ENCODE results near the gene SPECC1.
"Not testable (repeated sequence)": the region's sequence is repeated elsewhere in the genome, so short reads cannot be mapped to it uniquely, and the experiment has no call there.

The SPECC1 gene

DNA sequence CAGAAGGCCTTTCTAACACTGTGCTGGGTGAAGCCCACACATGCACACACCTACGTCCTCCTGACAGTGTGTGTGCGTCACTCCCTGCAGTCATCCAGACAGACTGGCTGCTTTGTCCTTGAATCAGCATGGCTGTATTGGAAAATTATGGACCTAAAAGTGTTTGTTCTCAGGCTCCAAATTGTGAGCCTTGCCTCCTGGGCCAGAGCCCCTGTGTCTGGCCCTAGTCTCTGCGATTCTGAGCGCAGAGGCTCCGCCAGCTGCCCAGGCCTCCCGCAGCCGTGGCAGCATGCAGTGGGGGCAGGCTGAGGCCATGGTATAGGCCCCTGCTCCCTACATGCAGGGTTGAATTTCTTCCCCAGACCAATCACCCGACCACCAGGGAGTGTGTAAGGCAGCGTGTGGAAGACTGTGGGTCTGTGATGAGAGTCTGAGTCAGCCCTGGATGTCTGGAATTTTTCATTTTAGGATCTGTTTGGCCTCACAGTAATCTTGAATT is 291.3 kb downstream of the SPECC1 start:
- peak in 13 of 56 donors; percentile 10 to 62 (median 40) for DNase-seq

- DNase-seq: peak in 6 of 56 donors; percentile 11 to 24 (median 20)
Observed at GRCh38 chr17:20302246-20302917, 293.2 kb downstream of the SPECC1 start.

- no peak for DNase-seq
Observed at GRCh38 chr17:20304961-20305360, 295.8 kb downstream of the SPECC1 start.

- DNase-seq: no peak
Observed at GRCh38 chr17:20306924-20307323, 297.8 kb downstream of the SPECC1 start.

DNA sequence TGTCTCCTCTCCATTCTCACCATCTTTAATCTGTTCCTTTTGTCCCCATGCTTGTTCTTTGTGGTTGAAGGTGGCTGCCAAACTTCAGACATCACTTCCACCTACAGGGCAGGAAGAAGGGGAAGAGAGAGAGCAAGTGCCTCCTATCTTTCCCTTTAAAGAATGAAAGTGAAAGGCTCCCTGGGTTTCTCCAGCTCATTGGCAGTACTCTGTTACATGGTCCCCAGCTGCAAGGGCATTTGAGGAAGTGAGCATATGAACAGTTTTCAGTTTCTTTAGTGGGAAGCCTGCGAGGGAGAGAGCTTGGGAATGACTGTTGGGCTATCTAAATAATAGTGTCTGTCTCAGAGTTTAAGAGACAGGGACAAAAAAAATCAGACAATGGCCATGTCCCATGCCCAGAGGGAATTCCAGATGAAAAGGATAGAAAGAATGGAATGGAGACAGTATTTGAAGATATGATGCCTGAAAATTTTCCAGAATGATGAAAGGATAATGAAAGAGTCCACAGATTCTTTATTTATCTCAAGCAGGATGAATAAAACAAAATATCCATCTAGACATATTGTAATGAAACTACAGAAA is 298.3 kb downstream of the SPECC1 start:
- DNase-seq: no peak

- no peak for DNase-seq
Observed at GRCh38 chr17:20310481-20310880, 301.3 kb downstream of the SPECC1 start.

- DNase-seq: peak in 15 of 56 donors; percentile 6 to 63 (median 37)
Observed at GRCh38 chr17:20313306-20313705, 304.1 kb downstream of the SPECC1 start.

GRCh38 chr17:20313891-20314290 is 304.7 kb downstream of the SPECC1 start:
- no peak for DNase-seq

DNA sequence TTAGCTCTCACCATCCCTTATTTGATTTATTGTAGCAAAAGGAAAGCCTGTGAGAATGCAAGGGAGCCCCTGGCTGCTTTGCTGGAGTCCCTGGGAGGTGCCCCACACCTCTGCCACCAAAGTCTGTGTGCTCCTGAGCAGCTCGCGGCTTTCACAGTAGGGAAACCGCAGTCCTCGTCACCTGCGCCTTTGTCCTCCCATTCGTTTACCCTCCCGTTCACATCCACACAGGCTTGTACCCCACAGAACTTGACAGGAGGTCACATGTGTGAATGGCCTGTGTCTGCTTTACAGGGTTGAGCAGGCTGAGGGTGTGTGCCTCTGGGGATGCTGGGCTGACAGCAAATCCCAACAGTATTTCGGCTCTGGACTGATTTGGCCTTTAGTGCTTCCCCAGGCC is 305.7 kb downstream of the SPECC1 start:
- no peak for DNase-seq

- DNase-seq: peak in 2 of 56 donors; percentile 16 to 31
Observed at GRCh38 chr17:20315311-20315710, 306.2 kb downstream of the SPECC1 start.

DNA sequence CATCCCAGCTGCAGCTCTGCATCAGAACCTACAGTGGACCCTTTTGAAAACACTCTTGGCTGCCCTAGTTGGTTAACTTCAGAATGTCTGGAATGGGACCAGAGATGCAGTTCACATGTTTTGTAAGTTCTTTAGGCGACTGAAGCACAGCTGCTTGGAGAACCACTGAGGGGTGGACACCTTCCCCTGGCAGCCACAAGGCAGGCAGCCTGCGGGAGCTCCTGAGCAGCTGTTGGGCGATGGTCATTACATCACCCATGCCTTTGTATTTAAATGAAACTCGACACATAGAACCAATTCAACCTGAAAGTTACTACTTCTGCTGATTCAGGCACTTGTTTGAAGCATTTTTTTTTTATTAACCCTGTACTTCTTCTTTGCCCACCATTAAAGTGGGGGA is 306.7 kb downstream of the SPECC1 start:
- DNase-seq: no peak

GRCh38 chr17:20320535-20321229 is 311.5 kb downstream of the SPECC1 start:
- peak in 43 of 56 donors; percentile 31 to 83 (median 60) for DNase-seq

DNA sequence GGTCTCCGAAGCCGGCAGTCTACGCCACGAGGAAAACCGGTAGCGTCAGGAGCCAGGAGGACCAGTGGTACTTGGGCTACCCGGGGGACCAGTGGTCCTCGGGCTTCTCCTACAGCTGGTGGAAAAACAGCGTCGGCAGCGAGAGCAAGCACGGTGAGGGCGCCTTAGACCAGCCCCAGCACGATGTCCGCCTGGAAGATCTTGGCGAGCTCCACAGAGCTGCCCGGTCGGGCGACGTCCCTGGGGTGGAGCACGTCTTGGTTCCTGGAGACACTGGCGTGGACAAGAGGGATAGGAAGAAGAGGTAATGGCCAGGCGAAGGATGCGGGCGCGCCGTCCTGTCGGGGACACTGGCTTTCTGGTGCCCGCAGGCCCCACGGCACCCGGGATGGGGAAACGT is 312.2 kb downstream of the SPECC1 start:
- not testable (repeated sequence) for DNase-seq

DNA sequence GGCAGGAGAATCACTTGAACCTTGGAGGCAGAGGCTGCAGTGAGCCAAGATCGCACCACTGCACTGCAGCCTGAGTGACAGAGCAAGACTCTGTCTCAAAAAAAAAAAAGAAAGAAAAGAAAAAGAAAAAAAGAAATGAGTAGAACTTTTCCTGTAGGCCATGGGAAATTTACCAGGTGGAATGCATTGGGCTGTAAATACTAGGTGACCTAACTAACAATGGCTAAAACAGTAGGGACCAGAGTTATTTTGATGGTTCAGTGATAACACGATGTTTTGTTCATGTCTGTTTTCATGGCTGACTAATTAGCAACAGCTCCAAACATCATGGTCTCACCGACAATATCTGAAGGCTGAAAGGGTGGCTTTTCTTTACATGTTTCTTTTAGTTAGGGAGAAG is 318.6 kb downstream of the SPECC1 start:
- DNase-seq: not testable (repeated sequence)

GRCh38 chr17:20351405-20351804 is 342.2 kb downstream of the SPECC1 start:
- DNase-seq: not testable (repeated sequence)

DNA sequence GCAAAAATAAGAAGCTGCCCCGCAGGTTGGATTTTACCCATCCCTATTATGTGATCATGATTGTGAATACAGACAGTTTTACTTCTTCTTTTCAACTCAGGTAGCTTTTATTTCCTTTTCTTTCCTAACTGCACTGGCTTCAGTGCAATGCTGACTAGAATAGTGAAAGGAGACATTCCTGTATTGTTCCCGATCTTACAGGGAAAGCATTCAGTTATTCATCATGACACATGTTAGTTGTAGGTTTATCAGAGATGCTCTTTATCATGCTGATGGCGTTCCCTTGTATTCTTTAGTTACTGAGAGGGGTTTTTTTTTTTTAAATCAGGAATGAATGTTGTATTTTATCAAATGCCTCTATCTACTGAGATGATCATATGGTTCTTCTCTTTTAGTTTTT is 343.4 kb downstream of the SPECC1 start:
- DNase-seq: not testable (repeated sequence)

- not testable (repeated sequence) for DNase-seq
Observed at GRCh38 chr17:20363846-20364245, 354.7 kb downstream of the SPECC1 start.
